ENCODE results near the gene SLCO6A1.
"Not testable (repeated sequence)": the region's sequence is repeated elsewhere in the genome, so short reads cannot be mapped to it uniquely, and the experiment has no call there.

Gene SLCO6A1

DNA sequence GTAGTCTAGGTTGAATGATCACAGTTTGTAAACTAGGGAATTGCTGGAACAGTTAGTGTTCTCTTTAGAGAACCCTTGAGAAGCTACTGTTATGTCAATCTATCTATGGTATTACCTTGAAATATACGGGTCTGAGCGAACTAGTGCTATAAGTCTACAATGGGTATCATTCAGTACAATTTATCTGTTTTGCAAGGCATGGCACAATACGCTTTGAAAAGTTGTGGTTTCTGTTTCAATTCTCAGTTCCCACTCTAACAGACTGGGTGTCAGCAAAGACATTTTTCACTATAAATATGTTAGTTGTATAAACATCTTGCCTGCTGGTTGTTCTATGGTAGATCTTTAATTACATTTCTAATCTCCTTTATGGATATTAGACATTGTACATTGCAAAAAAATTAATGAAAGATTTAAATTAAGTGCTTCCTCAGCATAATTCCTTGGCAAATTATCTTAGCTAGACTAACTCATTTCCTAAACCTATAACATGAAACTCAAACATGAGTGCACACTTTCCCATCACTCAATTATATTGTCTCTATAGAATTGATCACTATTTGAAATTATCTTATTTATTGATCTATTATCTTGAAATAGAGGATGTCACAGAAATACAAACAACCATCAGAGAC, 24.9 kb upstream of the SLCO6A1 start:
- Histone ChIP-seq H3K36me3 (no peaks in the 10 kb centered on the region), H3K27ac (no peak overlapping the region), H3K27me3 (no peaks in the 10 kb centered on the region), H3K4me1 (no peaks in the 10 kb centered on the region), H3K9me3 (peaks cover 0 to 6% (median 0%) of the 10 kb centered on the region in 3 donors), H3K4me3 (no peak overlapping the region)
- no peak for DNase-seq
- TF ChIP-seq CTCF (IDR thresholded peaks at IDR 0.05) = no peak
- intact Hi-C loops (cut with DNase I; ENCODE audit: low total_unique reads) = no loop called here

GRCh38 chr5:102511666-102512065, 12.9 kb upstream of the SLCO6A1 start:
- Histone ChIP-seq H3K27ac (no peak overlapping the region), H3K4me1 (peaks cover 0 to 5% (median 0%) of the 10 kb centered on the region in 4 donors), H3K27me3 (no peaks in the 10 kb centered on the region), H3K4me3 (no peak overlapping the region), H3K36me3 (no peaks in the 10 kb centered on the region), H3K9me3 (no peaks in the 10 kb centered on the region)
- intact Hi-C loops (cut with DNase I; ENCODE audit: low total_unique reads) = no loop called here
- no peak for TF ChIP-seq CTCF (IDR thresholded peaks at IDR 0.05)
- no peak for DNase-seq

DNA sequence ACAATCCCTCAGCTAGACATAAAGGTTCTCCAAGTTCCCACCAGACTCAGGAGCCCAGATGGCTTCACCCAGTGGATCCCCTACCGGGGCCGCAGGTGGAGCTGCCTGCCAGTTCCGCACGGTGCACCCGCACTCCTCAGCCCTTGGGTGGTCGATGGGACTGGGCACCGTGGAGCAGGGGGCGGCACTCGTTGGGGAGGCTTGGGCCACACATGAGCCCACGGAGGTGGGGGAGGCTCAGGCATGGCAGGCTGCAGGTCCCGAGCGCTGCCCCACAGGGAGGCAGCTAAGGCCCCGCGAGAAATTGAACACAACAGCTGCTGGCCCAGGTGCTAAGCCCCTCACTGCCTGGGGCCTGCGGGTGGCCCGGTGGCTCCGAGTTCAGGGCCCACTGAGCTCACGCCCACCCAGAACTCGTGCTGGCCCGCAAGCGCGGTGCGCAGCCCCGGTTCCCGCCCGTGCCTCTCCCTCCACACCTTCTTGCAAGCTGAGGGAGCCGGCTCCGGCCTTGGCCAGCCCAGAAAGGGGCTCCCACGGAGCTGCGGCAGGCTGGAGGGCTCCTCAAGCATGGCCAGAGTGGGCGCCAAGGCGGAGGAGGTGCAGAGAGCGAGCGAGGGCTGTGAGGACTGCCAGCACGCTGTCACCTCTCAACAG, 7.4 kb downstream of the SLCO6A1 start:
- H3K4me3 ChIP-seq; H3K36me3 ChIP-seq; DNase-seq; H3K27ac ChIP-seq; H3K9me3 ChIP-seq; intact Hi-C loops (cut with DNase I; ENCODE audit: low total_unique reads); H3K27me3 ChIP-seq; H3K4me1 ChIP-seq: not testable (repeated sequence)

- intact Hi-C loops (cut with DNase I; ENCODE audit: low total_unique reads) = no loop called here
- Histone ChIP-seq H3K9me3 (no peaks in the 10 kb centered on the region), H3K4me1 (no peaks in the 10 kb centered on the region), H3K4me3 (no peak overlapping the region), H3K27ac (no peak overlapping the region), H3K36me3 (no peaks in the 10 kb centered on the region), H3K27me3 (no peaks in the 10 kb centered on the region)
- DNase-seq = no peak
- no peak for TF ChIP-seq CTCF (IDR thresholded peaks at IDR 0.05)
These were observed 15.1 kb downstream of the SLCO6A1 start for GRCh38 chr5:102483736-102484135.

DNA sequence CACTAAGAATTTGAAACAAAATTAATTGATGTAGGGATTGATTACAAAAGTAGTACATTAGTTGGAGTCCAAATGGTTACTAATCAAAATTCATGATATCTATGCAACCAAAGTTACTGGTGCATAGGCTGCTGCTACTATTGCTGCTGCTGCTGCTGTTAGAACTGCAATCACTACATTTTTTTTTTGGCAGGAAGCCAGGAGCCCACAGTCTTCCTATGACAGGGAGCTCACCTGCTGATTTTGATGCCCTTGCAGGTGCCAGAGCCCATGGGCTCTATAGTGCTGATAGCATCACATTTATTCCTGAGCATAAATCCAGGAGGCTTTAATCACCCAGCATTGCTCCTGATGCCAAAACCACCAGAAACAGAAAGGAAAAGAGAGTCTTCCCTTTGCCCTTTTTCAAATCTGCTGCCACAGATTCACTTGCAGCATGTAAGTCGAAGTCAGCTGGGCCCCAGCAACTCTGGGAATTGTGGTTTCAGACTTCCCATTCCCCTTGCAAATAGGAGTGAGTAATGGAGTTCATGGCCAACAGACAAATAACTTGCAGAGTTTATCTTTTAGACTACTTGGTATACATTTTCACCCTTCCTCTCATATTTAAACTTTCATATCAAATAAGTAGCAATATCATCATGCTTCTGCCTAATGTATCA, 17.6 kb downstream of the SLCO6A1 start:
- no peak overlapping the region for H3K4me3 ChIP-seq
- TF ChIP-seq CTCF (IDR thresholded peaks at IDR 0.05) = no peak

GRCh38 chr5:102453716-102454115, 45.1 kb downstream of the SLCO6A1 start:
- no peak overlapping the region for H3K27ac ChIP-seq

More for the DNA sequence above, 17.6 kb downstream of the SLCO6A1 start:
- intact Hi-C loops (cut with DNase I; ENCODE audit: low total_unique reads) = no loop called here
- H3K27ac ChIP-seq = no peak overlapping the region
- H3K27me3 ChIP-seq = no peaks in the 10 kb centered on the region
- no peaks in the 10 kb centered on the region for H3K36me3 ChIP-seq
- H3K9me3 ChIP-seq = no peaks in the 10 kb centered on the region
- no peak for DNase-seq
- H3K4me1 ChIP-seq = no peaks in the 10 kb centered on the region

More at GRCh38 chr5:102453716-102454115, 45.1 kb downstream of the SLCO6A1 start:
- peaks cover 0 to 6% (median 5%) of the 10 kb centered on the region in 3 donors for H3K9me3 ChIP-seq
- no peaks in the 10 kb centered on the region for H3K27me3 ChIP-seq
- H3K4me1 ChIP-seq = no peaks in the 10 kb centered on the region
- H3K4me3 ChIP-seq = no peak overlapping the region
- intact Hi-C loops (cut with DNase I; ENCODE audit: low total_unique reads) = no loop called here
- no peak for TF ChIP-seq CTCF (IDR thresholded peaks at IDR 0.05)
- no peaks in the 10 kb centered on the region for H3K36me3 ChIP-seq
- DNase-seq = no peak

Data from tibial artery (tissue), 4 donors.